Endothelial cell of umbilical vein (primary cell): ENCODE results near the gene PRKG1. TPM values are rescaled to one million over a fixed set of nuclear protein-coding genes. Genes with fewer than 3 reads are reported as not detected.

Experiments used
- BruUV-seq: library from RNA; stranded (reverse); fragments of 400-500 nt; replicated peaks from 2 replicates; lab custom pipeline; 2021; lab: Mats Ljungman, UMichigan
- CTCF ChIA-PET: fragments of 300-600, 350-600 bp; sonication (Branson Sonifier 250); formaldehyde crosslinking; loops from one replicate; lab custom pipeline; 2021; ENCODE audit warnings: antibody characterized with exemption, inconsistent platforms; lab: Charles Lee
- POLR2A ChIA-PET: fragments of 300-600, 350-600 bp; sonication (Branson Sonifier 250); formaldehyde crosslinking; loops from one replicate; lab custom pipeline; 2021; ENCODE audit warnings: antibody characterized with exemption, inconsistent platforms; lab: Charles Lee
- DNase-seq: peaks from one replicate; pipeline ENCODE4 v3.0.0-alpha.2; 2011; ENCODE audit warnings: low read depth, low spot score
- FAIRE-seq: peaks from 2 replicates; lab custom pipeline; 2011; peaks lifted over from hg19 to GRCh38; lab: Jason Lieb, UNC
- H2AFZ ChIP-seq: 2 replicates; pipeline ENCODE4 v1.6.0; 2012; ENCODE audit warnings: low read depth, low read length, control low read depth, inconsistent platforms
- H3K27ac ChIP-seq: 2 replicates; pipeline ENCODE4 v1.5.1; 2011; ENCODE audit warnings: low read depth, mild to moderate bottlenecking, control low read depth, low read length, moderate library complexity; ENCODE audit not compliant: insufficient read depth
- H3K27me3 ChIP-seq, 2 experiments: 2 replicates each; pipeline versions ENCODE4 v1.6.0 to v1.6.1; 2011; ENCODE audit warnings: low read length in 2 of 2, mixed read lengths in 1 of 2; ENCODE audit not compliant: control insufficient read depth in 2 of 2, insufficient read depth in 2 of 2
- H3K36me3 ChIP-seq, 2 experiments: 2 replicates in 1 of 2; 3 replicates in 1 of 2; pipeline ENCODE4 v1.5.1; 2011; ENCODE audit warnings: low read length in 2 of 2, mild to moderate bottlenecking in 1 of 2, moderate library complexity in 1 of 2; ENCODE audit not compliant: control insufficient read depth in 2 of 2, insufficient read depth in 2 of 2; ENCODE audit errors: extremely low read depth in 1 of 2
- H3K4me1 ChIP-seq: 3 replicates; pipeline ENCODE4 v1.5.1; 2011; ENCODE audit warnings: mild to moderate bottlenecking, low read length; ENCODE audit not compliant: control insufficient read depth, insufficient read depth; ENCODE audit errors: extremely low read depth
- H3K4me2 ChIP-seq: 2 replicates; pipeline ENCODE4 v1.6.1; 2011; ENCODE audit warnings: low read length, control low read depth, mixed read lengths; ENCODE audit not compliant: insufficient read depth
- H3K4me3 ChIP-seq, 3 experiments: fragments of 200-600 bp in 1 of 3; sonication (generic), shearing (Covaris generic) in 1 of 3; replicated peaks in 1 of 3; 2 replicates each; pipeline ENCODE4 v1.5.1; 2011 to 2016; ENCODE audit warnings: control low read depth in 3 of 3, low read length in 3 of 3, mild to moderate bottlenecking in 2 of 3, inconsistent platforms in 1 of 3, low read depth in 1 of 3, moderate library complexity in 1 of 3; ENCODE audit not compliant: insufficient read depth in 1 of 3
- H3K79me2 ChIP-seq: 2 replicates; pipeline ENCODE4 v1.6.0; 2012; ENCODE audit warnings: low read length, inconsistent platforms; ENCODE audit not compliant: control insufficient read depth, insufficient read depth
- H3K9ac ChIP-seq: replicated peaks from 2 replicates; pipeline ENCODE3; 2011; ENCODE audit warnings: low read length, control low read depth; ENCODE audit not compliant: insufficient read depth; ENCODE audit errors: extremely low read depth
- H3K9me1 ChIP-seq: replicated peaks from 3 replicates; pipeline ENCODE4 v1.6.0; 2011; ENCODE audit warnings: mild to moderate bottlenecking, low read length; ENCODE audit not compliant: control insufficient read depth, insufficient read depth; ENCODE audit errors: extremely low read depth
- H3K9me3 ChIP-seq: replicated peaks from 2 replicates; pipeline ENCODE4 v1.5.1; 2012; ENCODE audit warnings: low read length, inconsistent platforms; ENCODE audit not compliant: control insufficient read depth, insufficient read depth
- H4K20me1 ChIP-seq: replicated peaks from 2 replicates; pipeline ENCODE3; 2011; ENCODE audit warnings: mild to moderate bottlenecking, low read length; ENCODE audit not compliant: control insufficient read depth, insufficient read depth; ENCODE audit errors: extremely low read depth
- CTCF ChIP-seq, 2 donors: IDR thresholded peaks; 1 replicate in 1 of 2; 2 replicates in 1 of 2; pipeline ENCODE4 v1.5.1; 2011; ENCODE audit warnings: low read length in 2 of 2, mild to moderate bottlenecking in 2 of 2, moderate library complexity in 2 of 2, control low read depth in 1 of 2, inconsistent platforms in 1 of 2, low read depth in 1 of 2; ENCODE audit not compliant: insufficient read depth in 1 of 2; ENCODE audit errors: extremely low read depth in 1 of 2
- EZH2 ChIP-seq: IDR thresholded peaks from 2 replicates; pipeline ENCODE4 v1.6.1; 2012; ENCODE audit warnings: borderline replicate concordance, low read depth, mild to moderate bottlenecking, moderate library complexity, low read length, inconsistent platforms; ENCODE audit not compliant: severe bottlenecking
- FOS ChIP-seq: IDR thresholded peaks from 2 replicates; pipeline ENCODE4 v1.6.1; 2011; ENCODE audit warnings: mild to moderate bottlenecking, low read length, moderate library complexity, borderline replicate concordance; ENCODE audit not compliant: insufficient read depth
- GATA2 ChIP-seq: IDR thresholded peaks from 2 replicates; pipeline ENCODE4 v1.7.0; 2011; ENCODE audit warnings: low read depth, mild to moderate bottlenecking, moderate library complexity, mixed read lengths, low read length; ENCODE audit not compliant: insufficient read length, insufficient read depth
- JUN ChIP-seq: IDR thresholded peaks from 2 replicates; pipeline ENCODE4 v1.6.1; 2011; ENCODE audit warnings: borderline replicate concordance, low read depth; ENCODE audit not compliant: insufficient read length, insufficient read depth
- MAX ChIP-seq: IDR thresholded peaks from 2 replicates; pipeline ENCODE4 v1.6.1; 2011; ENCODE audit not compliant: insufficient read depth, insufficient read length
- MYC ChIP-seq: IDR thresholded peaks from one replicate; pipeline ENCODE4 v1.6.1; 2011; ENCODE audit warnings: mild to moderate bottlenecking, low read depth, low read length
- POLR2A ChIP-seq: IDR thresholded peaks from 2 replicates; pipeline ENCODE4 v1.6.1; 2012; ENCODE audit warnings: low read depth, mild to moderate bottlenecking, control low read depth, low read length
- POLR2AphosphoS5 ChIP-seq: IDR thresholded peaks from 2 replicates; pipeline ENCODE4 v1.6.1; 2012; ENCODE audit warnings: low read depth, mild to moderate bottlenecking, control low read depth, low read length, moderate library complexity; ENCODE audit not compliant: insufficient read depth
- dilution Hi-C: fragments of 300-500 bp; cut with MboI; formaldehyde crosslinking; loops from one replicate; pipeline ENCODE4 v1.15.0; 2019; ENCODE audit warnings: low sequenced_read_pairs; ENCODE audit not compliant: extremely low pct_ligation_motif_present
- intact Hi-C: fragments of 100-400 bp; cut with micrococcal nuclease; formaldehyde crosslinking; loops from one replicate; pipeline ENCODE4 v1.10.0; 2022
- polyA plus RNA-seq, 4 experiments: library from polyadenylated mRNA; depleted of rRNA in 3 of 4; stranded (reverse) in 3 of 4; unstranded in 1 of 4; fragments of >200 nt; gene quantifications; 2 replicates each; pipeline versions ENCODE4 v1.2.1 to v1.2.3, GENCODE V29; 2011 to 2012; ENCODE audit warnings: missing spikeins in 1 of 4
- total RNA-seq: library from RNA; stranded (reverse); gene quantifications from 2 replicates; pipeline ENCODE4 v1.2.3, GENCODE V29; 2021

PRKG1 gene
- total and polyA plus RNA-seq, 2 donors (not counting 3 experiments of a cell fraction or from before 2014, with no cell fraction given), result 0.01 to 0.18 TPM

GRCh38 chr10:52326382-52326781 lies 1252.1 kb downstream of the PRKG1 start:
- Histone ChIP-seq H3K36me3 (no peaks in the 10 kb centered on the region), H3K4me1 (no peaks in the 10 kb centered on the region), H2AFZ (no peak overlapping the region), H3K27me3 (no peaks in the 10 kb centered on the region), H3K79me2 (no peaks in the 10 kb centered on the region), H3K9me1 (no peaks in the 10 kb centered on the region), H4K20me1 (no peaks in the 10 kb centered on the region), H3K9ac (no peak overlapping the region), H3K4me2 (no peak overlapping the region), H3K27ac (no peak overlapping the region), H3K9me3 (no peaks in the 10 kb centered on the region), H3K4me3 (no peak overlapping the region)
- DNase-seq (no peak), FAIRE-seq (no peak)
- intact Hi-C loops (no loop called here), dilution Hi-C loops (no loop called here)
- CTCF ChIA-PET, result interaction anchor here (1.0 to 2.4 kb wide), 3 partner anchors 10 to 19 kb away, joined by 3 to 7 read pairs (median 6); partner anchors contain the start of gene DKK1
- TF ChIP-seq POLR2A (no peak), MAX (no peak), GATA2 (no peak), POLR2AphosphoS5 (no peak), MYC (no peak), JUN (no peak), EZH2 (no peak), CTCF (IDR thresholded peaks at IDR 0.05; ENCODE audit: extremely low read depth in 1 of 2, insufficient read depth in 1 of 2, low read depth in 1 of 2, low read length in 2 of 2) (no peak), FOS (no peak)
- BruUV-seq, result no TSS peak
- POLR2A ChIA-PET, result interaction anchor here (0.6 kb wide), 1 partner anchor 12 kb away, joined by 3 read pairs; no protein-coding TSS in a partner anchor
